GM12878 (cell line): ENCODE data around the gene MB21D2. TPM values are rescaled to one million over a fixed set of nuclear protein-coding genes. Genes with fewer than 3 reads are reported as not detected.

ENCODE experiments used
- CBX5 ChIP-seq: sonication (generic); IDR thresholded peaks from 2 replicates; pipeline ENCODE4 v1.6.1; 2016; ENCODE audit warnings: low read depth, moderate library complexity, mild to moderate bottlenecking, inconsistent platforms
- CEBPB ChIP-seq, 2 experiments: fragments of 150-350 bp in 1 of 2; IDR thresholded peaks; 2 replicates each; pipeline ENCODE4 v1.6.1; 2012 to 2014; ENCODE audit warnings: low read depth in 2 of 2, low read length in 2 of 2, borderline replicate concordance in 1 of 2, inconsistent platforms in 1 of 2
- CHD1 ChIP-seq: IDR thresholded peaks from 2 replicates; pipeline ENCODE4 v1.6.1; 2012; ENCODE audit warnings: low read depth, low read length, improper control_type of control experiment
- EED ChIP-seq: sonication (generic); IDR thresholded peaks from 2 replicates; pipeline ENCODE4 v1.6.1; 2016; ENCODE audit warnings: antibody characterized with exemption, low read depth
- ESRRA ChIP-seq: IDR thresholded peaks from 2 replicates; pipeline ENCODE4 v1.6.1; 2012; ENCODE audit warnings: mild to moderate bottlenecking, low read length, improper control_type of control experiment
- EZH2 ChIP-seq: IDR thresholded peaks from 2 replicates; pipeline ENCODE4 v1.6.1; 2012; ENCODE audit warnings: low read depth, mild to moderate bottlenecking, control low read depth, inconsistent platforms, low read length, borderline replicate concordance; ENCODE audit not compliant: control insufficient read depth
- FOS ChIP-seq: IDR thresholded peaks from 3 replicates; pipeline ENCODE4 v1.6.1; 2011; ENCODE audit warnings: borderline replicate concordance; ENCODE audit not compliant: insufficient read length; ENCODE audit errors: extremely low read depth
- GATAD2B ChIP-seq: fragments of 450-650 bp; conservative IDR thresholded peaks from 2 replicates; pipeline ENCODE4 v1.6.1; 2017; ENCODE audit warnings: low read depth, mild to moderate bottlenecking, moderate library complexity
- JUNB ChIP-seq: IDR thresholded peaks from 2 replicates; pipeline ENCODE4 v1.6.1; 2016; ENCODE audit warnings: antibody characterized with exemption, mild to moderate bottlenecking
- MTA3 ChIP-seq: IDR thresholded peaks from 2 replicates; pipeline ENCODE4 v1.6.1; 2012; ENCODE audit warnings: low read length, inconsistent platforms, borderline replicate concordance
- NR2C1 ChIP-seq: fragments of 450-650 bp; IDR thresholded peaks from 2 replicates; pipeline ENCODE4 v1.6.1; 2017; ENCODE audit warnings: antibody characterized with exemption, mild to moderate bottlenecking, moderate library complexity
- POLR2A ChIP-seq: IDR thresholded peaks from 2 replicates; pipeline ENCODE4 v1.6.1; 2011; ENCODE audit warnings: low read depth, mild to moderate bottlenecking, low read length
- RB1 ChIP-seq: fragments of 450-650 bp; formaldehyde crosslinking; IDR thresholded peaks from 2 replicates; pipeline ENCODE4 v1.6.1; 2017; ENCODE audit warnings: mild to moderate bottlenecking, borderline replicate concordance
- RELA ChIP-seq: fragments of 450-650 bp; IDR thresholded peaks from 2 replicates; pipeline ENCODE4 v1.8.0; 2014; ENCODE audit warnings: borderline replicate concordance; ENCODE audit not compliant: partially characterized antibody
- SIX5 ChIP-seq: IDR thresholded peaks from 2 replicates; pipeline ENCODE4 v1.6.1; 2011; ENCODE audit warnings: mild to moderate bottlenecking, low read depth, low read length, moderate library complexity; ENCODE audit not compliant: severe bottlenecking
- SKIL ChIP-seq: fragments of 450-650 bp; IDR thresholded peaks from 2 replicates; pipeline ENCODE4 v1.6.1; 2017; ENCODE audit warnings: mild to moderate bottlenecking, low read depth, inconsistent platforms; ENCODE audit not compliant: poor library complexity, severe bottlenecking
- SREBF1 ChIP-seq: IDR thresholded peaks from 2 replicates; pipeline ENCODE4 v1.6.1; 2012; ENCODE audit warnings: mild to moderate bottlenecking, low read length
- SUZ12 ChIP-seq: fragments of 200-600 bp; sonication (generic); IDR thresholded peaks from one replicate; pipeline ENCODE4 v1.6.1; 2018; ENCODE audit warnings: antibody characterized with exemption, mild to moderate bottlenecking; ENCODE audit not compliant: unreplicated experiment
- TBL1XR1 ChIP-seq: IDR thresholded peaks from 2 replicates; pipeline ENCODE4 v1.6.1; 2012; ENCODE audit warnings: low read depth, low read length, improper control_type of control experiment
- ZBED1 ChIP-seq: IDR thresholded peaks from 2 replicates; pipeline ENCODE4 v1.6.1; 2016; ENCODE audit warnings: borderline replicate concordance
- ZBTB11 ChIP-seq: fragments of 450-650 bp; formaldehyde crosslinking; IDR thresholded peaks from 2 replicates; pipeline ENCODE4 v1.5.0; 2022; ENCODE audit warnings: mild to moderate bottlenecking, missing genetic modification characterization
- ZBTB33 ChIP-seq: fragments of 450-650 bp; IDR thresholded peaks from 2 replicates; pipeline ENCODE4 v1.6.1; 2017; ENCODE audit warnings: mild to moderate bottlenecking
- ZNF217 ChIP-seq: fragments of 450-650 bp; IDR thresholded peaks from 2 replicates; pipeline ENCODE4 v1.6.1; 2017; ENCODE audit warnings: antibody characterized with exemption, mild to moderate bottlenecking
- ZNF274 ChIP-seq: IDR thresholded peaks from one replicate; pipeline ENCODE4 v1.8.0; 2011; ENCODE audit not compliant: insufficient read length, insufficient read depth
- ZNF622 ChIP-seq: fragments of 450-650 bp; IDR thresholded peaks from 2 replicates; pipeline ENCODE4 v1.6.1; 2017; ENCODE audit warnings: mild to moderate bottlenecking, inconsistent platforms
- polyA plus RNA-seq, 11 experiments: library from polyadenylated mRNA; depleted of rRNA in 4 of 11; unstranded in 6 of 11; stranded (reverse) in 5 of 11; fragments of >200 nt; fragmentation: Nextera tagmentation in 4 of 11; fragmentation: Illumina TruSeq in 1 of 11; extraction: Ambion mirVana in 4 of 11; extraction: Trizol in 1 of 11; gene quantifications; 1 replicate in 1 of 11; 2 replicates in 10 of 11; pipeline versions ENCODE4 v1.2.1 to v1.2.3, GENCODE V29; 2011 to 2016; ENCODE audit warnings: inconsistent platforms in 2 of 11, missing spikeins in 2 of 11, low read depth in 1 of 11
- total RNA-seq, 4 experiments: library from RNA; depleted of rRNA in 3 of 4; stranded (reverse); fragments of >200 nt in 3 of 4; fragmentation: Illumina TruSeq in 1 of 4; extraction: Trizol in 1 of 4; gene quantifications; 2 replicates each; pipeline versions ENCODE4 v1.2.1 to v1.2.3, GENCODE V29; 2013 to 2021

MB21D2 gene
- total and polyA plus RNA-seq, 10 of the 15 experiments (the other 5 are each of a cell fraction or from before 2014, with no cell fraction given) = 7.9 to 21.2 (median 15.3) TPM

- no peak for TF ChIP-seq ZBTB11 (CRISPR knock-in tag)
- no peak for TF ChIP-seq NR2C1
- no peak for TF ChIP-seq EED
- TF ChIP-seq CBX5 = no peak; the same call in 1 of the 2 replicates
- no peak for TF ChIP-seq ZNF217
- TF ChIP-seq SKIL = no peak
- TF ChIP-seq JUNB = no peak
- TF ChIP-seq EZH2 = no peak
- TF ChIP-seq RB1 = peak; percentile 70; the same call in 1 of the 2 replicates
- TF ChIP-seq ZBTB33 = no peak
- TF ChIP-seq ZNF274 = no peak
- peak; percentile 73; the same call in 1 of the 2 replicates for TF ChIP-seq MTA3
- no peak for TF ChIP-seq SIX5
- peak; percentile 51; the same call in 1 of the 2 replicates for TF ChIP-seq GATAD2B
- TF ChIP-seq SREBF1 = no peak
- TF ChIP-seq SUZ12 = no peak
- no peak for TF ChIP-seq CEBPB (IDR thresholded peaks at IDR 0.05; ENCODE audit: borderline replicate concordance in 1 of 2, low read depth in 2 of 2, low read length in 2 of 2)
- TF ChIP-seq ESRRA = no peak
- TF ChIP-seq CHD1 = no peak
- TF ChIP-seq ZNF622 = no peak
- no peak for TF ChIP-seq FOS
- peak; percentile 83 for TF ChIP-seq POLR2A
- no peak for TF ChIP-seq RELA
- no peak for TF ChIP-seq TBL1XR1
- no peak for TF ChIP-seq ZBED1
These were observed at the start of gene MB21D2 (continued) for GRCh38 chr3:192917404-192918274.
